ENCODE results near the gene SHCBP1.
A peak's percentile ranks its signal among the peaks of the same experiment; 100 is the strongest.

Gene SHCBP1

DNA sequence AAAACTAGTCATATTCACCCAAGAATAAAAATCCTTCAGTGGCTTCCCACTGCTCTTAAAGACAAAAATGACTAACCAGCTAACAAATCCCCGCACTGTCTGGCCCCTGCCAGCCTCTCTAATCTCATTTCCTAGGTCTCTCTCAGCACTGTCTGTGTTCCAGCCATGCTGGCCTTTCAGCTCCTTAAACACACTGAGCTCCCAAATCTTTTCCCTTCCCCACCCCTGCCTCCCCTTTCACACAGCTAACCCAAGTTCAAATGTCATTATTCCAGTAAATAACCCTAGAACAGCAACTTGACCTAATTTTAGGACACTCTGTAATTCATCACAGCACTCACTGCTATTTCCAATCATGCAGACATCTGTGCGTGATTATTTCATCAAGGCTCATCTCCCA is 7.8 kb downstream of the SHCBP1 start:
- no peaks in the 10 kb centered on the region for H3K27me3 ChIP-seq (ENCODE audit: control insufficient read depth, insufficient read depth, low read length)
- H3K4me3 ChIP-seq (ENCODE audit: low read depth, low read length): no peak overlapping the region
- no peaks in the 10 kb centered on the region for H3K9me3 ChIP-seq (ENCODE audit: control insufficient read depth, low read length)
- TF ChIP-seq, protein P1, sequence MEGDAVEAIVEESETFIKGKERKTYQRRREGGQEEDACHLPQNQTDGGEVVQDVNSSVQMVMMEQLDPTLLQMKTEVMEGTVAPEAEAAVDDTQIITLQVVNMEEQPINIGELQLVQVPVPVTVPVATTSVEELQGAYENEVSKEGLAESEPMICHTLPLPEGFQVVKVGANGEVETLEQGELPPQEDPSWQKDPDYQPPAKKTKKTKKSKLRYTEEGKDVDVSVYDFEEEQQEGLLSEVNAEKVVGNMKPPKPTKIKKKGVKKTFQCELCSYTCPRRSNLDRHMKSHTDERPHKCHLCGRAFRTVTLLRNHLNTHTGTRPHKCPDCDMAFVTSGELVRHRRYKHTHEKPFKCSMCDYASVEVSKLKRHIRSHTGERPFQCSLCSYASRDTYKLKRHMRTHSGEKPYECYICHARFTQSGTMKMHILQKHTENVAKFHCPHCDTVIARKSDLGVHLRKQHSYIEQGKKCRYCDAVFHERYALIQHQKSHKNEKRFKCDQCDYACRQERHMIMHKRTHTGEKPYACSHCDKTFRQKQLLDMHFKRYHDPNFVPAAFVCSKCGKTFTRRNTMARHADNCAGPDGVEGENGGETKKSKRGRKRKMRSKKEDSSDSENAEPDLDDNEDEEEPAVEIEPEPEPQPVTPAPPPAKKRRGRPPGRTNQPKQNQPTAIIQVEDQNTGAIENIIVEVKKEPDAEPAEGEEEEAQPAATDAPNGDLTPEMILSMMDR (IDR thresholded peaks at IDR 0.05): no peak
- H2AFZ ChIP-seq: no peak overlapping the region
- H3K27ac ChIP-seq: no peak overlapping the region
- H3K4me1 ChIP-seq: no peaks in the 10 kb centered on the region
- no peaks in the 10 kb centered on the region for H3K79me2 ChIP-seq
- H3K9ac ChIP-seq: no peak overlapping the region
- H3K36me3 ChIP-seq (ENCODE audit: control insufficient read depth, insufficient read depth, low read length): no peaks in the 10 kb centered on the region
- H3K4me2 ChIP-seq (ENCODE audit: low read length): no peak overlapping the region

DNA sequence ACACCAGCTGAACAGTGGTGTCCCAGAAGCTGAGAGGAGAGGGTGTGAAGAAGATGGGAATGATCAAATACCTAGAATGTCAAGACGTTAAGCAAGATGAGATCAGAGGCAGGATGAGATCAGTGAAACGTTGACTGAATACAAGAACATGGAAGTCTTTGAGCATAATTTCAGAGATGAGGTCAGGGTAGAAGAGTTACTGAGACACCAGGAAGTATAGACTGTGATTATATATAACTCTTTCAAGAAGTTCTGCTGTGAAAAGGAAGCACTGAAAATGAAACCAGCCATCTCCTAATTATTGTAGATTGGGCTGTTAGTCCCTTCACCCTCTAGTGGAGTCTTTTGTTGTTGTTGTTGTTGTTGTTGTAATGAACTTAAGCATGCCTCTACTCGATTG is 9.1 kb downstream of the SHCBP1 start:
- TF ChIP-seq, protein P1 (IDR thresholded peaks at IDR 0.05): no peak
- H3K4me2 ChIP-seq (ENCODE audit: low read length): no peak overlapping the region
- H2AFZ ChIP-seq: peak overlapping the region; percentile 8
- no peaks in the 10 kb centered on the region for H3K79me2 ChIP-seq
- no peak overlapping the region for H3K9ac ChIP-seq
- no peaks in the 10 kb centered on the region for H3K36me3 ChIP-seq (ENCODE audit: control insufficient read depth, insufficient read depth, low read length)
- H3K4me1 ChIP-seq: no peaks in the 10 kb centered on the region
- no peaks in the 10 kb centered on the region for H3K9me3 ChIP-seq (ENCODE audit: control insufficient read depth, low read length)
- H3K27me3 ChIP-seq (ENCODE audit: control insufficient read depth, insufficient read depth, low read length): no peaks in the 10 kb centered on the region
- no peak overlapping the region for H3K4me3 ChIP-seq (ENCODE audit: low read depth, low read length)
- H3K27ac ChIP-seq: no peak overlapping the region

DNA sequence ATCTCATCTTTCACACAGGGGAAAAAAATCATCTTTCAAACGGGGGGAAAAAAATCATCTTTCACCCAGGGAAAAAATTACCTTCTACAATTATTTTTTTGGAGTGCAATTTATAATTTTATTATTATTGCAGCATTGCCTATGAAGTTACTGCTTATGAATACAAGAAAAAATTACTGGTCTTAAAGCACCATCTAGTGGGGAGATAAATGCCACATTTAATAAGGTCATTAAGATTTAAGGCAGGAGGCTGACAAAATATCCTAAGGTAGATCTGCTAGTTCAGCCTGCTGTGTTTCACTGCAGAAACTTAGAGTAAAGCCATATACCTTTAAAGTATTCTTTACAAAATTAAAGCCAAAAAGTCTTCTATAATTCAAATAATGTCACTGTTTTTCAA is 13.7 kb downstream of the SHCBP1 start:
- Histone ChIP-seq H3K9me3 (ENCODE audit: control insufficient read depth, low read length) (no peaks in the 10 kb centered on the region), H3K4me3 (ENCODE audit: low read depth, low read length) (no peak overlapping the region), H3K27me3 (ENCODE audit: control insufficient read depth, insufficient read depth, low read length) (no peaks in the 10 kb centered on the region), H3K4me2 (ENCODE audit: low read length) (no peak overlapping the region), H3K9ac (no peak overlapping the region), H3K36me3 (ENCODE audit: control insufficient read depth, insufficient read depth, low read length) (no peaks in the 10 kb centered on the region), H3K79me2 (no peaks in the 10 kb centered on the region), H3K27ac (no peak overlapping the region), H2AFZ (no peak overlapping the region), H3K4me1 (no peaks in the 10 kb centered on the region)
- TF ChIP-seq, protein P1 (IDR thresholded peaks at IDR 0.05): no peak

DNA sequence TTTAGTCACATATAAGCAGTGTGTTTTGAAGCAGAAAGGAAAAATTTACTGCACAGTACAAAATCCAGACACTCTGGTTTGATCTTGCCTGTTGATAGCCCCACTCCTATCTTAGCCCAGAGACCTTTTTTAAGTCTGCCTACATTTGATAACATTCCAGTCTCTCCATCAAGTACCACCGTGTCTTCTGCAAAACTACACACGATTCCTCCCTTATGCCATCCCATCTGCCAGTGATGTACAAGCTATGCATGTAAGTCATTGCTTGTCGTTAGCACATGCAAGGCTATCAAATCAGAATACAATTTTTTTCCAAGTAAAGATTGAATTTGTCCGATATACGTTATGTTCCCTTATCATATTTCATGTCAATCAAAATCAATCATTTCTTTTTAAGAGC is 14.9 kb downstream of the SHCBP1 start:
- no peaks in the 10 kb centered on the region for H3K27me3 ChIP-seq (ENCODE audit: control insufficient read depth, insufficient read depth, low read length)
- H3K9me3 ChIP-seq (ENCODE audit: control insufficient read depth, low read length): no peaks in the 10 kb centered on the region
- H3K36me3 ChIP-seq (ENCODE audit: control insufficient read depth, insufficient read depth, low read length): no peaks in the 10 kb centered on the region
- no peak overlapping the region for H3K4me2 ChIP-seq (ENCODE audit: low read length)
- no peak overlapping the region for H2AFZ ChIP-seq
- H3K4me1 ChIP-seq: no peaks in the 10 kb centered on the region
- TF ChIP-seq, protein P1 (IDR thresholded peaks at IDR 0.05): no peak
- no peaks in the 10 kb centered on the region for H3K79me2 ChIP-seq
- H3K4me3 ChIP-seq (ENCODE audit: low read depth, low read length): no peak overlapping the region
- H3K27ac ChIP-seq: no peak overlapping the region
- H3K9ac ChIP-seq: no peak overlapping the region

DNA sequence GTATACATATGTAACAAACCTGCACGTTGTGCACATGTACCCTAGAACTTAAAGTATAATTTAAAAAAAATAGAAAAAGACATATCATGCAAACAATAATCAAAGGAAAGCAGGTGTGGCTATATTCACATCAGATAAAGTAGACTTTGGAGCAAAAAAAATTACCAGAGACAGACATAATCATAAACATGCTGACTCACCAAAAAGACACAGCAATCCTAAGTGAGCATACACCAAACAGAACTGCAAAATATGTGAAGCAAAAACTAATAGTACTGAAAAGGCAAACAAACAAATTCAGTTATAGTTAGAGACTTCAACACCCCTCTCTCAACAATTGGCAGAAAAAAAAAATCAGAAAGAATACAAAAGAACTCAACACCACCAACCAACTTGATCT is 29.9 kb downstream of the SHCBP1 start:
- H3K27me3 ChIP-seq (ENCODE audit: control insufficient read depth, insufficient read depth, low read length): no peaks in the 10 kb centered on the region
- no peaks in the 10 kb centered on the region for H3K4me1 ChIP-seq
- no peaks in the 10 kb centered on the region for H3K9me3 ChIP-seq (ENCODE audit: control insufficient read depth, low read length)
- H3K79me2 ChIP-seq: no peaks in the 10 kb centered on the region
- H3K9ac ChIP-seq: no peak overlapping the region
- no peak overlapping the region for H3K27ac ChIP-seq
- H2AFZ ChIP-seq: no peak overlapping the region
- TF ChIP-seq, protein P1 (IDR thresholded peaks at IDR 0.05): no peak
- H3K4me3 ChIP-seq (ENCODE audit: low read depth, low read length): no peak overlapping the region
- no peaks in the 10 kb centered on the region for H3K36me3 ChIP-seq (ENCODE audit: control insufficient read depth, insufficient read depth, low read length)
- no peak overlapping the region for H3K4me2 ChIP-seq (ENCODE audit: low read length)

Data from parathyroid adenoma (tissue), 2 donors.